GM12864 (cell line): ENCODE measurements around the gene F2RL2.

ENCODE experiments used
- DNase-seq: peaks from one replicate; pipeline ENCODE4 v3.0.0-alpha.2; 2011; ENCODE audit warnings: low read depth
- H3K4me3 ChIP-seq: 2 replicates; pipeline ENCODE4 v1.5.1; 2011; ENCODE audit warnings: mild to moderate bottlenecking, low read depth, low read length, control low read depth
- CTCF ChIP-seq: IDR thresholded peaks from 2 replicates; pipeline ENCODE4 v1.5.1; 2011; ENCODE audit warnings: low read depth, mild to moderate bottlenecking, moderate library complexity, low read length, control low read depth, inconsistent platforms; ENCODE audit errors: missing control alignments

The F2RL2 gene

GRCh38 chr5:76625087-76625815 lies 2.0 kb upstream of the F2RL2 start:
- H3K4me3 ChIP-seq: no peak overlapping the region
- no peak for DNase-seq
- TF ChIP-seq CTCF: no peak

- no peak for DNase-seq
- TF ChIP-seq CTCF: no peak
- no peak overlapping the region for H3K4me3 ChIP-seq
Measured at GRCh38 chr5:76622076-76622475, 1.1 kb downstream of the F2RL2 start.

- no peak for TF ChIP-seq CTCF
- DNase-seq: no peak
- no peak overlapping the region for H3K4me3 ChIP-seq
Measured at GRCh38 chr5:76620166-76620565, 3.0 kb downstream of the F2RL2 start.

GRCh38 chr5:76617675-76618074 lies 5.5 kb downstream of the F2RL2 start:
- no peak overlapping the region for H3K4me3 ChIP-seq
- no peak for DNase-seq
- no peak for TF ChIP-seq CTCF

GRCh38 chr5:76617229-76617628 lies 6.0 kb downstream of the F2RL2 start:
- no peak overlapping the region for H3K4me3 ChIP-seq
- no peak for DNase-seq
- no peak for TF ChIP-seq CTCF

DNA sequence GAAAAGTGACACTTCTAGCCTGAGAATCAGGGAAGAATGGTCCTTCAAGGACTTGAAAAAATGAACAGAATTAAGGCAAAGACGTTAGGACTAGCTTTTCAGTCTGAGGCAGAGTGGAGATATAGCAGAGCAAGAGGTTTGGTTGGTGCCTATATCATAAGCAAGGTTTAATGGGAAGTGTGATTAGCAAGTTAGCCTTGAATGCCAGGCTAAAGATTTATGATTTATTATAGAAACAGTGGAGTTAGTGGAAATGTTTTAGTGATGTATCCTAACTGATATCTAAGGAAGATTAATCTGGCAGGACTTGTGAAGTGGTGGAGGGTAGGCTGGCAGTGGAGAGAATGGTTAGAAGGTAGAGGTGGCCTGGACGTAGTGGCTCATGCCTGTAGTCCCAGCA lies 7.0 kb downstream of the F2RL2 start:
- no peak for DNase-seq
- no peak overlapping the region for H3K4me3 ChIP-seq
- TF ChIP-seq CTCF: no peak

- no peak for TF ChIP-seq CTCF
- no peak for DNase-seq
- no peak overlapping the region for H3K4me3 ChIP-seq
Measured at GRCh38 chr5:76615759-76616158, 7.4 kb downstream of the F2RL2 start.
